Testis (tissue), 2 donors: ENCODE measurements around the gene PRKAR1B.

Source experiments
- CTCF ChIP-seq, 3 experiments: fragments of 450-650 bp in 2 of 3; fragments of 200-600 bp in 1 of 3; sonication (generic) in 1 of 3; IDR thresholded peaks; one replicate each; pipeline ENCODE4 v1.5.1; 2016 to 2019; ENCODE audit warnings: antibody characterized with exemption in 3 of 3, mild to moderate bottlenecking in 2 of 3, moderate library complexity in 1 of 3
- POLR2A ChIP-seq: fragments of 450-650 bp; IDR thresholded peaks from one replicate; pipeline ENCODE4 v1.6.1; 2017; ENCODE audit warnings: antibody characterized with exemption, mild to moderate bottlenecking, moderate library complexity

- no peak for TF ChIP-seq CTCF (IDR thresholded peaks at IDR 0.05)
- no peak for TF ChIP-seq POLR2A
These were observed 185.4 kb downstream of the PRKAR1B start for GRCh38 chr7:541661-542060.
